Epithelial cell of proximal tubule (primary cell): ENCODE measurements around the gene SULT1C4. TPM values are rescaled to one million over a fixed set of nuclear protein-coding genes. Genes with fewer than 3 reads are reported as not detected.
"Not testable (repeated sequence)": the region's sequence is repeated elsewhere in the genome, so short reads cannot be mapped to it uniquely, and the experiment has no call there.

Experiments used
- DNase-seq: peaks from one replicate; pipeline ENCODE4 v3.0.0-alpha.2; 2011; ENCODE audit warnings: low read depth
- H3K4me3 ChIP-seq: 2 replicates; pipeline ENCODE4 v1.5.1; 2011; ENCODE audit warnings: low read depth, mild to moderate bottlenecking, low read length
- total RNA-seq: library from RNA; depleted of rRNA; stranded (reverse); fragments of >200 nt; gene quantifications from 2 replicates; pipeline ENCODE4 v1.2.3, GENCODE V29; 2015
- TF ChIP-seq, protein P1 (sequence below): conservative IDR thresholded peaks from 2 replicates; pipeline ENCODE4 v1.5.1; 2012; ENCODE audit warnings: low read depth, mild to moderate bottlenecking, low read length

Gene SULT1C4
- total RNA-seq, 1 donor from 2014 or later: 50.1 TPM

DNA sequence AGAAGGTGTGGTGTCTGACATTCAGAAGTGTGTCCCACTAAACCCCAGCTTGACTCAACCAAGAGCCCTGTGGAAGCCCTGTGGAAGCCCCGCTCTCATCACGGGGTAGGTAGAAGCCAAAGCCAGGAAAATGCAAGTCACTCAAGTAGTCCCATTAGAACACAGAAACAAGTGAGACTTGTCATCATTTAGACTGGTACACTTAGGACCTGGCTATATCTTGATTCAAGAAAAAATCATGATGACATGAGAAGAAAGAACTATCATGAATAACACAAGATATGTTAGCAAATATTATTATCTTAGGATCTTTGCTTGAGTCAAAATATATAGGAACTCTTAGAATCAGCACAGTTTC lies 28.2 kb upstream of the SULT1C4 start:
- H3K4me3 ChIP-seq: no peak overlapping the region
- DNase-seq: no peak
- TF ChIP-seq, protein P1, sequence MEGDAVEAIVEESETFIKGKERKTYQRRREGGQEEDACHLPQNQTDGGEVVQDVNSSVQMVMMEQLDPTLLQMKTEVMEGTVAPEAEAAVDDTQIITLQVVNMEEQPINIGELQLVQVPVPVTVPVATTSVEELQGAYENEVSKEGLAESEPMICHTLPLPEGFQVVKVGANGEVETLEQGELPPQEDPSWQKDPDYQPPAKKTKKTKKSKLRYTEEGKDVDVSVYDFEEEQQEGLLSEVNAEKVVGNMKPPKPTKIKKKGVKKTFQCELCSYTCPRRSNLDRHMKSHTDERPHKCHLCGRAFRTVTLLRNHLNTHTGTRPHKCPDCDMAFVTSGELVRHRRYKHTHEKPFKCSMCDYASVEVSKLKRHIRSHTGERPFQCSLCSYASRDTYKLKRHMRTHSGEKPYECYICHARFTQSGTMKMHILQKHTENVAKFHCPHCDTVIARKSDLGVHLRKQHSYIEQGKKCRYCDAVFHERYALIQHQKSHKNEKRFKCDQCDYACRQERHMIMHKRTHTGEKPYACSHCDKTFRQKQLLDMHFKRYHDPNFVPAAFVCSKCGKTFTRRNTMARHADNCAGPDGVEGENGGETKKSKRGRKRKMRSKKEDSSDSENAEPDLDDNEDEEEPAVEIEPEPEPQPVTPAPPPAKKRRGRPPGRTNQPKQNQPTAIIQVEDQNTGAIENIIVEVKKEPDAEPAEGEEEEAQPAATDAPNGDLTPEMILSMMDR: no peak

- TF ChIP-seq, protein P1: no peak
- no peak for DNase-seq
- H3K4me3 ChIP-seq: no peak overlapping the region
Observed at GRCh38 chr2:108351889-108352288, 25.9 kb upstream of the SULT1C4 start.

- no peak for DNase-seq
- TF ChIP-seq, protein P1: no peak
- H3K4me3 ChIP-seq: no peak overlapping the region
Observed at GRCh38 chr2:108354136-108354535, 23.6 kb upstream of the SULT1C4 start.

GRCh38 chr2:108355906-108356734 lies 21.6 kb upstream of the SULT1C4 start:
- no peak for DNase-seq
- TF ChIP-seq, protein P1: no peak
- no peak overlapping the region for H3K4me3 ChIP-seq

DNA sequence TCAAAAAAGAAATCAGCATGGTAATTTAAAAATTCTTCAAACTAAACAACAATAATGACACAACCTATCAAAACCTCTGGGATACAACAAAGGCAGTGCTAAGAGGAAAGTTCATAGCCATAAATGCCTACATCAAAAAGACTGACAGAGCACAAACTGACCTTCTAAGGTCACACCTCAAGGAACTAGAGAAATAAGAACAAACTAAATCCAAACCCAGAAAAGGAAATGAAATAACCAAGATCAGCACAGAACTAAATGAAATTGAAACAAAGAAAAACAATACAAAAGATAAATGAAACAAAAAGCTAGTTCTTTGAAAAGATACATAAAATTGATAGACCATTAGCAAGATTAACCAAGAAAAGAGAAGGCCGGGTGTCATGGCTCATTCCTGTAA lies 18.4 kb upstream of the SULT1C4 start:
- not testable (repeated sequence) for H3K4me3 ChIP-seq, DNase-seq

DNA sequence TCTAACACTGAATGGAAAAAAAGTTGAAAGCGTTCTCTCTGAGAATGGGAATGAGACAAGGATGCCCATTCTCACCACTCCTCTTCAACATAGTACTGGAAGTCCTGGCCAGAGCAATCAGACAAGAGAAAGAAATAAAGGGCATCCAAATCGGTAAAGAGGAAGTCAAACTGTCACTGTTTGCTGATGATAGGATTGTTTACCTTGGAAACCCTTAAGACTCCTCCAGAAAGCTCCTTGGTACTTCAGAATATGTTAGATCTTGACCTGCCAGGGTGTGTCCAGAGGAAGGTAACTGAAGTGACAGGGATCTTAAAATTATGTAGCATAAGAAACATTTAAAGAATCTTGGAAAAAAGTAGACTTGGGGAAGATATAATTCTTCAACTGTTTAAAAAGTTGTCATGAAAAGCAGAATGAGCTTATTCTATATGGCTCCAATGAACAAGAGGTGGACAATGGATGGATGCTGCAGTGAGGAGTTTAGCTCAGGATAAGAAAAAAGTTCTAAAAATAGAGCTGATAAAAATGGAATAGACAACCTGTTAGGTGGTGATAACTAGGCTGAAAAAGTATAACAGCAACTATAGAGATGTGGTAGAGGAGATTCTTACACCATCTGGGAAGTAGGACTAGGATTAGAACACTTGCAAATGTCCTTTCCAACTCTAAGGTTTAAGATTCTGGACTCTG lies 16.8 kb upstream of the SULT1C4 start:
- H3K4me3 ChIP-seq: no peak overlapping the region
- DNase-seq: no peak
- TF ChIP-seq, protein P1: no peak

GRCh38 chr2:108363024-108363907 lies 14.5 kb upstream of the SULT1C4 start:
- DNase-seq: no peak
- TF ChIP-seq, protein P1: no peak

More at GRCh38 chr2:108363024-108363907, 14.5 kb upstream of the SULT1C4 start:
- H3K4me3 ChIP-seq: no peak overlapping the region
